GM12873 (cell line): ENCODE results near the gene ENO2.

Experiments
- TF ChIP-seq, protein P1 (sequence below): IDR thresholded peaks from 2 replicates; pipeline ENCODE4 v1.5.1; 2012; ENCODE audit warnings: low read depth, mild to moderate bottlenecking, moderate library complexity, low read length, control low read depth; ENCODE audit not compliant: insufficient read depth; ENCODE audit errors: missing control alignments

The ENO2 gene

GRCh38 chr12:6946033-6946919 lies 31.9 kb downstream of the ENO2 start:
- TF ChIP-seq, protein P1, sequence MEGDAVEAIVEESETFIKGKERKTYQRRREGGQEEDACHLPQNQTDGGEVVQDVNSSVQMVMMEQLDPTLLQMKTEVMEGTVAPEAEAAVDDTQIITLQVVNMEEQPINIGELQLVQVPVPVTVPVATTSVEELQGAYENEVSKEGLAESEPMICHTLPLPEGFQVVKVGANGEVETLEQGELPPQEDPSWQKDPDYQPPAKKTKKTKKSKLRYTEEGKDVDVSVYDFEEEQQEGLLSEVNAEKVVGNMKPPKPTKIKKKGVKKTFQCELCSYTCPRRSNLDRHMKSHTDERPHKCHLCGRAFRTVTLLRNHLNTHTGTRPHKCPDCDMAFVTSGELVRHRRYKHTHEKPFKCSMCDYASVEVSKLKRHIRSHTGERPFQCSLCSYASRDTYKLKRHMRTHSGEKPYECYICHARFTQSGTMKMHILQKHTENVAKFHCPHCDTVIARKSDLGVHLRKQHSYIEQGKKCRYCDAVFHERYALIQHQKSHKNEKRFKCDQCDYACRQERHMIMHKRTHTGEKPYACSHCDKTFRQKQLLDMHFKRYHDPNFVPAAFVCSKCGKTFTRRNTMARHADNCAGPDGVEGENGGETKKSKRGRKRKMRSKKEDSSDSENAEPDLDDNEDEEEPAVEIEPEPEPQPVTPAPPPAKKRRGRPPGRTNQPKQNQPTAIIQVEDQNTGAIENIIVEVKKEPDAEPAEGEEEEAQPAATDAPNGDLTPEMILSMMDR, result no peak

DNA sequence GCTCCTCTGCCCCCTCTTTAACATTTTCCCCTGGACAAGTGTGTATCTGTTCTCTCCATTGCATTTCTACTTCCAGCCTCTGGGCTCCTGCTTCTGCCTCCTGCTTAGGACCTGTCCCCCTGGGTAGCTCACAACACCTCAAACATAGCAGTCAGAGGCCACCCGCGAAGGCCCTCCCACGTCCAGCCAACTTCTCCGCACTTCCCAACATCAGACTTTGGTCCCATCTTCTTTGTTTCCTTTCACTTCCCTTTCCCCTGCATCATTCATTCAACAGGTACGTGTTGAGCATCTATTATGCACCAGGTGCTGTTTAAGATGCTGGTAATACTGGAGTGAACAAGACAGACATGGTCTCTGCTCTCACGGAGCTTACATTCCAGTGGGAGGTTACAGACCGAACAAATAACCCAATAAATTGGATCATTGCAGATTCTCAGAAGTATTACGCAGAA lies 32.6 kb downstream of the ENO2 start:
- TF ChIP-seq, protein P1, result peak; percentile 8

GRCh38 chr12:6947615-6948014 lies 33.2 kb downstream of the ENO2 start:
- TF ChIP-seq, protein P1, result no peak

- TF ChIP-seq, protein P1, result peak; percentile 56
These were observed 34.7 kb downstream of the ENO2 start for GRCh38 chr12:6948873-6949594.

DNA sequence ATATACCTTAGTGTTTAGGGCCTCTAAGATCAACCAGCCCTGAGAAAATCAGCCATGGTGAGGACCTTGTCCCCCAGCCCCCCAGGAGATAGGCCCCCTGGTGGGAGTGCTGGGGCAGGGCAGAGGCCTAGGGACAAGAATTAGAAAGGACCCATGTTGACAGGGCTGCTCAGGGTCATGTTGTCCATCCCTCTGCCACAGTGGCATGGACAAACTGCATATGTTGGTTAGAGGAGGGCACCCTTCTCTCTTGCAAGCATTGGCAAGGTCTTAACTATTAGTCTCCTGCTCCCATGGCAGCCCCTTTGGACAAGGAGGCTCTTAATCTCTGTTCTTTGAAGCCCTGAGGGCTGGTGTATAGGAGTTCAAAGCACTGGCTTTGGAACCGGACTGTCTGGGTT lies 36.0 kb downstream of the ENO2 start:
- TF ChIP-seq, protein P1, result peak; percentile 65

GRCh38 chr12:6950811-6951540 lies 36.6 kb downstream of the ENO2 start, which contains the start of gene PTPN6:
PTPN6 (plus strand) TSS chr12:6951356; CDS start chr12:6951513, 157 bp downstream.
- TF ChIP-seq, protein P1, result no peak
